Mucosa of gallbladder (tissue), 1 donor: ENCODE results near the gene EP400. TPM values are rescaled to one million over a fixed set of nuclear protein-coding genes. Genes with fewer than 3 reads are reported as not detected.

ENCODE experiments used
- DNase-seq: peaks from one replicate; pipeline ENCODE4 v3.0.0-alpha.2; 2020; ENCODE audit warnings: low spot score
- total RNA-seq: library from RNA; stranded (reverse); gene quantifications from one replicate; pipeline ENCODE4 v1.2.1, GENCODE V29; 2021
- donor health status: DM: no; HTN: no; CAD: no.

Gene EP400
- 42.5 TPM for total RNA-seq

DNA sequence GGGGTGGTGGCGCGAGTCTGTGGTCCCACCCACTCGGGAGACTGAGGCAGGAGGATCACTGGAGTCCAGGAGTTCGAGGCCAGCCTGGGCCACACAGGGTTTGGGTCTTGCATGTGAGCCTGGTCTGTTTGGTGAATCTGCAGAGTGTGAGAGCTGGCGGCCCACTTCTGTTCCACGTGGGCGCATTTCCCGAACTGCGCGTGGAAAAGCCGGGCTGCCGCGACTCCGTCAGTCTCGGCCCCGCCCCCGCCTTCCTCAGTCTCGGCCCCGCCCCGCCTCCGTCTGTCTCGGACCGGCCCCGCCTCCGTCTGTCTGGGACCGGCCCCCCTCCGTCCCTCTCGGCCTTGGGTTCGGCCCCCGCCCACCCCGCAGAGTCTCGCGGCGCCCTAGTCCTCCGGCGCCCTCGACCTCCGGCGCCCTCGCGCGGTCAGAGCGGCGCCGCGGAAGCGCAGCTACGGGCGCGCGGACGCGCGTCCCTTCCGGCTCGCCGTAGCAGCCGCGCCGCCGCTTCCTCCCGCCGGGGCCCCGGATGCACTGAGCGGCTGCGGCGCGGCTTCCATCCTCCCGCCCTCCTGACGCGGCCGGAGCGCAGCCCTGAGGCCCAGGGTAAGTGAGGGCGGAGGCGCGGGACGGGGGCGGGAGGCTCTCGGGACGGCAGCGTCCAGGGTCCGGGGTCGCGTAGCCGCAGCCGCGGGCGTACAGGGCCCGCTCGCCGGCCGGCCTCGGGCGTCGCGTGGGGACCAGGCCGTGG is at the start of gene EP400:
TSS of gene EP400 (plus strand) at position 512 of the 751 bp plus-strand sequence. CDS start 10,678 bp downstream, outside the sequence.
- DNase-seq = peak; percentile 96

DNA sequence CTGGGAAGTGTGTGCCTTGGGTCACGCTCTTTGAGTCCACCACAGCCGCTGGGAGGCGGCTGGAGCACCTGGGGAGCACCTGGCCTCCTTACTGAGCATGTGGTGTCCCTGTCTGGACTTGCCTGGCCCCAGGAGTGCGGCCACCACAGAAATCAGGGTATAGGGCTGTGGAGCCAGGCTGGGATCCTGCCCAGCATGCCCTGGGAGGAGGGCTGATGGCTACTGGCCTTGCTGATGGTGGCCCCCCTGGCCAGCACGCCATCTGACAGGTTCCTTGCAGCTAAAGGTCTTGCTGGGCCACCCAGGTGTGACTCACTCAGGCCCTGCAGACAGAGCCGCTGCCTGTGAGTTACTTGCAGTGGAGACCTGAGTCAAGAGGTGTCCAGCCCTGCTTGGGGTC is 49.3 kb upstream of the EP400 start:
- DNase-seq = no peak

DNA sequence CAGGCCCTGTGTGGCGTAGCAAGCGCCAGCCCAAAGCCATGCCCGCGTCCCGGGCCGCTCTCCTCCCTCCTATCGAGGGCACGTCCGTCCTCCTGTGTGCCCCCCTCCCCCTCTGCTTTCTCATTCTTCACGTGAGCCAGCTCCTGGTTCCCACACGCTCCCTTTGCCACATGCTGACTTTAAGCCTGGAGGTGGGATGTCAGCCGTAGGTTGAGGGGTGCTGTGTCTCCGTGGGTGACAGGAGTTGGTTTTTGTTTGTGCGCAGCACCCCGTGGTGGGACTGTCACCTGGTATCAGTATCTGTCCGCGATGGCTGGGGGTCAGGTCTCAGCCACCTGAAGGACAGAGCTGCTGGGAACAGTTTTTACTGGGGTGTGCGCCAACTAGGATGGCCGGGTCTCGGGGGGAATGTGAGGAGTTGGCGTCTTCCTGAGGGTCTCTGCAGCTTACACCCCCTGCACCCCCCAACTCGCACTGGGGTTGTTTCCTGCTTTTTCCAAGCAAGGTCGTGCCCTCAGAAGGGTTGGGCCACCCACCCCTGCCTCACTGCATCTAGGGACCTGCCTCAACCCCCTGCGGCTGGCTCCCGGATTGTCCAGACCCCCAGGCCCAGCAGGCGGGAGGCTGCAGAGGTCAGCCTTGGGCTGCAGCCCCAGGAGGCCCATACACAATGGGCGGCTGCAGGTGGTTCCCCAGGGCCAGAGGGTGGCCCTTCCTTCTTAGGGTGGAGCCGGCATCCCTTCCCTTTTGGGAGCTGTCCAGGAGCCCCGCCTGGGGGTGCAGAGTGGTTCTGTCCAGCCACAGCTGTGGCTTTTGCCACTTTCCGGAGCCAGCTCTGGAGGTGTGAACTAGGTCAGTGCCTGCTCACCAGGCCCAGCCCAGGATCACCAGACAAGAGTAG is 48.1 kb upstream of the EP400 start:
- no peak for DNase-seq

DNA sequence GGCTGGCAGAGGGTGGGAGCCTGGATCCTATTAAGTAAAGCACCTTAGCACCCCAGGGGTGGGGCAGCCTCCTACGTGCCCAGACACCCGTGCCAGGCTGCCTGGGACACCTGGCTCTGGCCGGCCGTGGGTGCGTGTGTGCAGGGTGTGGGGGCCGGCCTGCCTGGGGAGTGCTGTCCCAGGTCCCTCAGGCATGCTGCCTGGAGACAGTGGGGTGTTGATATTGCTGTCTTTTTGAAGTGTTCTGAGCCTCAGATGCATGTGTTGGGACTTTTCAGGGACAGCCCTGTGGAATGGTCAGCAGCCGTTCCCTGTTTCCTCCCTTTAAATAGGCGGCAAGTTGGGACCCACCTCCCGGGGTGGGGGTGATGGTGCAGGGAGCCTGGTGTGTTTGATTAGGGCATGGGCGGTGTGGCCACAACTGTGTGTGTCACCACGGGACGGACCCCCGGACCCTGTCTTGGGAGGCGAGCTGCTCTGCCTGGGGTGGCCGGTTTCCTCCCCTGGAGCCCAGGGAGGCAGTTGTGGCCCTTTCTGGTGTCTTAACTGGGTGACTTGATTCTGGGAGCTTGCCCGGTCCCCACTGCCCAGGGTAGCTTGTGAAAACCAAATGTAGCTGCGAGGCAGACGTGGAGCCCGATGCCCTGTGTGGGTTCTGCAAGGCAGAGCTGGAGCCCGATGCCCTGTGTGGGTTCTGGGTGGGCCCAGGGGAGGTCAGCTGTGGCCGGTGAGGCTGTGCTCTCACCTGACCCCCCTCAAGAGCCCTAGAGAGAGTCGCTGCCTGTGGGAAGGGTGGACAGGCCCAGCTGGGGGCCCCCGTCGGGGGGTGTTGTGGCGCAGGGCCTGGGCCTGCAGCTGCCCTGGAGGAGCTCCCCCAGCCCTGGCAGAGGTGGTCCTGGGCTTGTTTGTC is 47.2 kb upstream of the EP400 start:
- DNase-seq = no peak

DNA sequence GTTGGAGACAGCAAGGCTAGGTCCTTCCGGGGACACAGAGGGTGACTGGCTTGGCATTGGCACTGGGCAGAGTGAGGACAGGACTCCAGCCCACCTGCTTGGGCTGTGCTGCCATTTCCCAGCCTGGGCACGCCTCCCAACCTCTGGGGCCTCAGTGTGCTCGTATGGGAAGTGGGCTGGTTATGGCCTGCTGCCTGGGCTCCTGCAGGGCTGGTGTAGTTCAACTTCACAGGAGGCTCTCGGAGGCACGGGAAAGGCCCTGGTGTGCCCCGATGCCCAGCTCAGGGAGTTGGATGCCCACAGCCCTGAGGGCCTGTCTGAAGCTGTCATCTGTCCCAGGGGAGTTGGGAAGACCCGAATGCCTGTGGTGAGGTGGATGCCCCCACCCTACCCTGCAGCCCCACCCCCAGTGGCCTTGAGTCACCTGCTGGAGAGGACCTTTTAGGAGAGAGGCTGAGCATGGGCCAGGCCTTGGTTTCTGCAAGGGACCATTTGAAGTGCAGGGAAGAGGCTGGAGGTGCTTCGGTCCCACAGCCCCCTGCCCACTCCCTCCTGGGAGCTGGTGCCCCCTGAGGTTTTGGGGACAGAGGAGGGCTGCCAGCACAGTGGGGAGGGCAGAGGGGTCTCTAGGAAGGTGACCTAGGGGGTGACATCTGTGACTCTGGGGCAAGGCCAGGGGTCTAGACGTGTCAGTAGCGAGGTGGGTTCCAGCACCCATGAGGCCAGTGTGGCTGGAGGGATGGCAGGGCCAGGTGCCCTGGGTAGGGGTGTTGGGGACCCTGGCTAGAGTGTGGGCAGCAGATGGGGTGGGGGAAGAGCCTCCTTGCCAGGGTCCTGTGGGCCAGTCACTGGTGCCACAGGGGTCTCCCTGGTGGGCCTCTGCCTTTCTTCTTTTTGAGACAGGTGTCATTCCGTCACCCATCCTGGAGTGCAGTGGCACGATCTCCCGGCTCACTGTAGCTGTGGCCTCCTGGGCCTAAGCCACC is 46.2 kb upstream of the EP400 start:
- no peak for DNase-seq

DNA sequence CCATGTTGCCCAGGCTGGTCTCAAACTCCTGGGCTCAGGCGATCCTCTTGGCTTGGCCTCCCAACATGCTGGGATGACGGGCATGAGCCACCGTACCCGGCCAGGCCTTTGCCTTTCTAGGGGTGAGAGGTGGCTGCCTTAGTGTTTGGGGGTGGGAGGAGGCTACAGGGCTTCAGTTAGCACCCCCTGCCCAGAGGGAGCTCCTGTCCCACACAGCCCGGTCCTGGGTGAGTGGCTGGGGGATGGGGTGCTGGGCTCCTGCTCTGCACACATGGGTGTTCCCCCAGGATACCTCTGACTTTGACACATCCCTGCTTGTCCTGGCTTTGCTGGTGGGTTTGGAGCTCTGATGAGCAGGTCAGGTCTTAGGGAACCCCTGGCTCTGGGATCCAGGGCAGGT is 45.4 kb upstream of the EP400 start:
- no peak for DNase-seq

- no peak for DNase-seq
Observed at GRCh38 chr12:131905081-131905629, 44.6 kb upstream of the EP400 start.

DNA sequence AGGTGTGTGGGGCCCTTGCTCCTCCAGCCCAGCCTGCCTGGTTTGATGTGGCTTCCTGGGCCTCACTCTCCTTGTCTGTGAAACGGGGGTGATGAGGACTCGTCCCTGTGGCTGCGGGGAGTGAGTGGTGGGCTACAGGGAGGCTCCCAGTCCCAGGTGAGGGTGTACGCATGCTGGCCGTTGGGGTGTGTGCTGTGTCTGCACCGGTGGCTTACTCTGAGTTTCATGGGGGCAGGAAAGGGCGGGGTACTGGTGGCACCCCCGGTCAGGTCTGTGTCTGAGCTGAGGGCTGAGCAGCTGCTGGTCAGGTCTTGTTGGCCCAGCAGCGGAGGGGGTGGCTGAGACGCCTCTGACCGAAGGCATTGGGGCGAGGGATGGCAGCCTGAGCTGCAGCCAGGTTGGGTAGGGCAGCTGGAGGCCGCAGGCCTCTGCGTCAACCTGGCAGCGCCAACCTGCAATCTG is 44.1 kb upstream of the EP400 start:
- no peak for DNase-seq

DNA sequence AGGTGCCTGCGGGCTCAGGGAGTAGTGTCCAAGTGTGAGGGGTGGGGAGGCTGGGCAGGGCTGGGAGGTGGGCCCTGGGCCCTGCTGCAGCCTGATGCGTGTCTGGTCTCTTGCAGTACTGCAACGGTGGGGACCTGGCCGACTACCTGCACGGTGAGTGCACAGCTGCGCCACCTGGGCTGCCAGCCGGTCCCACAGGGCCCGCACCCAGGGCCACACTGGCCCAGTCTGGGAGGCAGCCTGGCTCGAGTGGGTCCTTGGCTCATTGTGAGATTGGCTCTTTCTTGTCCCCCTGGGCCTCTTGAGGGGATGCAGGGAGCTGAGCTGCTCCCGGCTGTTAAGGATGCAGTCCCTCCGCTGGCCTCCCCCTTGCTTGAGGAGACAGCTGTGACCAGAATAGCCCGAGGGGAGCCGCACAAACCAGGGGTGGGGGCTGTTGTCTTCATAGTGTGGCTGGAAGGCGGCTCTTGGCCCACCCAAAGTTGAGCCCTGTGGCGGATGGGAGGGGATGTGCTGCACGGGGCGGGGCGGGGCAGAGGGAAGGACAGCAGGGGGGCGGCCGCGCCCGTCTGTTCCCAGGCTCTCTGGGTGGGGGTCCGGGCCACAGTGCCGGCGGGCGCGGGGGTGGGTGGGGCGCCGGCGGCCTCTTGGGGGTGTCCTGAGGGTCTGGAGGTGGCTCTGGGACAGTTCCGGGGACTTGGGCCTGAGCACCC is 42.2 kb upstream of the EP400 start:
- no peak for DNase-seq

DNA sequence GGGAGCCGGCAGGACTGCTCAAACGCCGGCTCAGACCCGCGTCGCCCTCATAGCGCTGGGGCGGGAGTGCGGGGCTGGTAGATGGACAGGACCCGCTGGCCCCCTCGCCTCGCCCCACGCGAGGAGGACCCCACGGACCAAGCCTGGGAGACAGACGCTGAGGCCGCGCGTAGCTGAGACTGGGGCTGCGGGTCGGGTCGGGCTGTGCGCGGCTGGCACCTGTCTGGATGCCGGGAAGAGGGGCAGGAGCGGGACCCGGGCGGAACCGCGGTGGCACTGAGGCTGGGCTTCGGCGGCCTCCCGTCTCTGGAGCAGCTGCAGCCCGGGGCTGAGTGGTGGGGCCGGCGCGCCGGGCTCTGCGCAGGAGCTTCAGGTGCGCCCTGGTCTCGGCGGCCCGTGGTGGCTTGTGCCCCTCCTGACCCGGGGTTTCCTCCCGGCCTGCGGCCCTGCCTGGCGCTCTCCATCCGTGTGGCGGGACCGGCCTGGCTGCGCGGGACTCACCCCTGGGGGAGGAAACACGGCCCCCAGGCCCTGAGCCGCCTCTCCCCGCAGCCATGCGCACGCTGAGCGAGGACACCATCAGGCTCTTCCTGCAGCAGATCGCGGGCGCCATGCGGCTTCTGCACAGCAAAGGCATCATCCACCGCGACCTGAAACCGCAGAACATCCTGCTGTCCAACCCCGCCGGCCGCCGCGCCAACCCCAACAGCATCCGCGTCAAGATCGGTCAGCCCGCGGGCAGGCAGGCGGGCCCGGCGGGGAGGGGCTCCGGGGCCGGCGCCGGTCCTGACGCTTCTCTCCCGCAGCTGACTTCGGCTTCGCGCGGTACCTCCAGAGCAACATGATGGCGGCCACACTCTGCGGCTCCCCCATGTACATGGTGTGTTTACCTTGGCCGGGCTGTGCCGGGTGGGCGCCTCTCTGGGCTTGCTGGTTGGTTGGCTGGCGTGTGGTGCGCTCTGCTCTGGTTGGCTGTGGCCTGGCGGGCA is 41.4 kb upstream of the EP400 start:
- DNase-seq = no peak

DNA sequence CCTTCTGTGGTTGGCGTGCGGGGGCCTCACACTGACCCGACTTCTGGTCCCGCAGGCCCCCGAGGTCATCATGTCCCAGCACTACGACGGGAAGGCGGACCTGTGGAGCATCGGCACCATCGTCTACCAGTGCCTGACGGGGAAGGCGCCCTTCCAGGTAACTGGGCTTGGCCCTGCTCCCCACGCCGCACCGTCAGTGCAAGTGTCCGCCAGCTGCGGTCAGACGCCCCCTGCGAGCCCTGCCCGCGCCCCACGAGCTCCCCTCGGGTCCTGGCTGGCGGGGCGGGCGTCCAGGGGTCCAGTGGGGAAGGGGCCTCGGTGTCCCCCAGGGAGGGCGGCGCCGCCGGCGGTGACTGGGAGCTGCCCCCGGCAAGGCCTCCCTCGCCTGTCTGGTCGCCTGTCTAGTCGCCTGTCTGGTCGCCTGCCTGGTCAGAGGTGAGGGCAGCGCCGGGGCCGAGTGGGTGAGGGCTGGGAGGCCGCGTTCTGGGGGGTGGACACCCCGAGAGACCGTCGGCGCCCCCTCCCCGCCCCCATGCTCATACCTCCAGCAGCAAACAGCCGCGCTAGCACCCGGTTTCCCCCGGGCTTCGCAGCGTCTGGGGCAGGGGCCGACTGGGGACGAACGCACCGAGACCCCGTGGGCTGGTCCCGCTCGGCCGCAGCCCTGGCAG is 40.5 kb upstream of the EP400 start:
- DNase-seq = no peak

GRCh38 chr12:131909752-131910219 is 40.0 kb upstream of the EP400 start:
- DNase-seq = no peak

- DNase-seq = no peak
Observed at GRCh38 chr12:131910302-131911027, 39.3 kb upstream of the EP400 start.

DNA sequence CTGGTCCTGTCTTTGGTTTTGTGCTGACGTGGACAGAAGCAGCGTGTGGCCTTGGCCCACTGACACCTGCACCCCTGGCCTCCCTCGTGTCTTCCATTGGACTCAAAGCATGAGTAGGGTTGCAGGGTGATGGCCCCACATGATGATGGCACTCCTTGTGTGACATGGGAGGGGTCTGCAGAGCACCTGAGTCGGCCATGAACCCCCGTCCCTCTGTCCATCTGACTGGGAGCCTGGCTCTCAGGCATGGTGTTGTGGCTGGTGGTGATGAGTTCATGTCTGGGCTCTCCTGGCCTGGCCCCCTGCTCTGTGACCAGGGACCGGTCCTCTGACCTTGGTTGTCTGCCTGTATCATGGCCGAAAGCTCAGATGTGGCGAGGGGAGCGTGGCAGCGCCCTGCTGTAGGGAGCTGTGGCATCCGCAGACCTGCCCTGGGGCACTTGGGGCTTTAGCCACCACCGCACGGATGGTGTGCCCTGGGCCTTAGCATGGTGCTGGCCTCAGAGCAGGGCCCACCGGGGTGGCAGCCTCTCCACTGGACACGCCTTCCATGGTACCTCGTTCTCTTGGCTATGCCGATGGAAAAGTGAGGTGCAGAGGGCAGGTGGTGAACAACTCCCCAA is 38.6 kb upstream of the EP400 start:
- DNase-seq = no peak

- DNase-seq = no peak
Observed at GRCh38 chr12:131911851-131912477, 37.8 kb upstream of the EP400 start.
